Thyroid gland (tissue), 4 donors: ENCODE data around the gene TMIE.

ENCODE experiments used
- CTCF ChIP-seq, 6 experiments: fragments of 200-600 bp in 3 of 6; fragments of 450-650 bp in 3 of 6; sonication (generic) in 3 of 6; IDR thresholded peaks; one replicate each; pipeline ENCODE4 v1.5.1; 2016 to 2019; ENCODE audit warnings: antibody characterized with exemption in 6 of 6, mild to moderate bottlenecking in 2 of 6, inconsistent platforms in 1 of 6, moderate library complexity in 1 of 6
- POLR2A ChIP-seq, 2 donors: fragments of 450-650 bp; IDR thresholded peaks; one replicate each; pipeline ENCODE4 v1.6.1; 2017; ENCODE audit warnings: antibody characterized with exemption in 2 of 2, mild to moderate bottlenecking in 2 of 2, moderate library complexity in 1 of 2

GRCh38 chr3:46655271-46655670 lies 45.9 kb upstream of the TMIE start:
- TF ChIP-seq CTCF (IDR thresholded peaks at IDR 0.05): no peak
- no peak for TF ChIP-seq POLR2A (IDR thresholded peaks at IDR 0.05)
